GM12865 (cell line): ENCODE results near the gene UMAD1.

Experiments
- DNase-seq: peaks from one replicate; pipeline ENCODE4 v3.0.0; 2010; ENCODE audit warnings: low read depth
- H3K4me3 ChIP-seq: 2 replicates; pipeline ENCODE4 v1.5.1; 2011; ENCODE audit warnings: mild to moderate bottlenecking, low read depth, low read length, control low read depth
- TF ChIP-seq, protein P1 (sequence below): IDR thresholded peaks from 2 replicates; pipeline ENCODE4 v1.5.1; 2011; ENCODE audit warnings: low read length, control low read depth, low read depth, inconsistent platforms; ENCODE audit not compliant: insufficient read depth; ENCODE audit errors: missing control alignments

UMAD1 gene

DNA sequence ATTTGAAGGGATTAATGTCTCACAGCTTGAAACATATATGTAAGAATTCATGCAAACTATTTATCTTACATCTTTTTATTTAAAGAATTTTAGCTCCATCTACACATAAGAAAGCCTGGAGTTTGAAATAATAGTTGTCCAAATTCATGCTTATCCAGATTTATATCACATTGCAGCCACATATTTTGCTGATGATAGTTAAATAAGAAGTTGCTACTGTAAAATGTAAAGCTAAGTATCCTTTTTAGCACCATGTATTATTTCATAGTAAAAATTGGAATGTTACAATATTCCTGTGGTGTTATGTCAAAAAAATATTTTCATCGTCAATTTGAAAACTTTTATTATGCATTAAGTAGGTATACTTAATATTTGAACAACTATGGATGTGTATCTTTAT, 27.3 kb upstream of the UMAD1 start:
- TF ChIP-seq, protein P1, sequence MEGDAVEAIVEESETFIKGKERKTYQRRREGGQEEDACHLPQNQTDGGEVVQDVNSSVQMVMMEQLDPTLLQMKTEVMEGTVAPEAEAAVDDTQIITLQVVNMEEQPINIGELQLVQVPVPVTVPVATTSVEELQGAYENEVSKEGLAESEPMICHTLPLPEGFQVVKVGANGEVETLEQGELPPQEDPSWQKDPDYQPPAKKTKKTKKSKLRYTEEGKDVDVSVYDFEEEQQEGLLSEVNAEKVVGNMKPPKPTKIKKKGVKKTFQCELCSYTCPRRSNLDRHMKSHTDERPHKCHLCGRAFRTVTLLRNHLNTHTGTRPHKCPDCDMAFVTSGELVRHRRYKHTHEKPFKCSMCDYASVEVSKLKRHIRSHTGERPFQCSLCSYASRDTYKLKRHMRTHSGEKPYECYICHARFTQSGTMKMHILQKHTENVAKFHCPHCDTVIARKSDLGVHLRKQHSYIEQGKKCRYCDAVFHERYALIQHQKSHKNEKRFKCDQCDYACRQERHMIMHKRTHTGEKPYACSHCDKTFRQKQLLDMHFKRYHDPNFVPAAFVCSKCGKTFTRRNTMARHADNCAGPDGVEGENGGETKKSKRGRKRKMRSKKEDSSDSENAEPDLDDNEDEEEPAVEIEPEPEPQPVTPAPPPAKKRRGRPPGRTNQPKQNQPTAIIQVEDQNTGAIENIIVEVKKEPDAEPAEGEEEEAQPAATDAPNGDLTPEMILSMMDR: no peak
- no peak for DNase-seq
- H3K4me3 ChIP-seq: no peak overlapping the region

GRCh38 chr7:7614018-7614741, 26.4 kb upstream of the UMAD1 start:
- H3K4me3 ChIP-seq: no peak overlapping the region
- no peak for DNase-seq

GRCh38 chr7:7617550-7617949, 23.0 kb upstream of the UMAD1 start:
- DNase-seq: no peak
- TF ChIP-seq, protein P1: no peak
- H3K4me3 ChIP-seq: no peak overlapping the region

More at GRCh38 chr7:7614018-7614741, 26.4 kb upstream of the UMAD1 start:
- TF ChIP-seq, protein P1: no peak

- TF ChIP-seq, protein P1: no peak
- H3K4me3 ChIP-seq: no peak overlapping the region
- DNase-seq: no peak
Observed at GRCh38 chr7:7618410-7618809, 22.1 kb upstream of the UMAD1 start.

DNA sequence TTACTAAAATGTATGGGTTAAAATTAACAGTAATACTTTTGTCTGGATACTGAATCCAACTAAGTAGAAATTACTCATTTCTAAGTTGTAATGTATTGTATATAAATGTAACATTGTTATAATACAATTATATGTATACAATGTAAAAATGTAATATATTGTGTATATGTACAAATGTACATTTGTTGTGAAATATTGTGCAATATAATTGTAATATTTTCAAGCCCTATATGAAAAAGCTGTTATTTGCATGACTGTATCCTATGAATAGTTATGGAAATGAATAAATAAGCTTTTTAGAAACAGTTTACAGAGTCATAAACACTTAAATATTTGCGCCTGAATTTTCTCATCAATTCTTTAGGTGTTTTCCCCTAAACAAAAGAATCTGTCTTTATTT, 20.3 kb upstream of the UMAD1 start:
- TF ChIP-seq, protein P1: no peak
- no peak for DNase-seq
- no peak overlapping the region for H3K4me3 ChIP-seq

- H3K4me3 ChIP-seq: no peak overlapping the region
- TF ChIP-seq, protein P1: no peak
- DNase-seq: no peak
Observed at GRCh38 chr7:7620644-7621210, 19.8 kb upstream of the UMAD1 start.
